Memory B cell (primary cell): ENCODE results near the gene NCBP2.
"Not testable (repeated sequence)": the region's sequence is repeated elsewhere in the genome, so short reads cannot be mapped to it uniquely, and the experiment has no call there.

ENCODE experiments used
- ATAC-seq: fragments of 150-1000 bp; cut with Tn5 transposase; 2 replicates; pipeline ENCODE4 v1.10.0; 2021; ENCODE audit warnings: low read depth, mild to moderate bottlenecking, moderate library complexity
- DNase-seq, 2 donors: peaks; one replicate each; pipeline ENCODE4 v3.0.0; 2022; ENCODE audit warnings: low spot score in 2 of 2
- H3K27ac Mint-ChIP-seq: one replicate; pipeline ENCODE4 v1.8.0; 2022; ENCODE audit warnings: mild to moderate bottlenecking, moderate library complexity, mixed read lengths
- H3K27me3 Mint-ChIP-seq: one replicate; pipeline ENCODE4 v1.8.0; 2022; ENCODE audit warnings: mixed read lengths
- H3K36me3 Mint-ChIP-seq: one replicate; pipeline ENCODE4 v1.8.0; 2022; ENCODE audit warnings: mild to moderate bottlenecking, mixed read lengths
- H3K4me1 Mint-ChIP-seq: one replicate; pipeline ENCODE4 v1.8.0; 2022; ENCODE audit warnings: mixed read lengths
- H3K4me3 Mint-ChIP-seq: one replicate; pipeline ENCODE4 v1.8.0; 2022; ENCODE audit warnings: mild to moderate bottlenecking, moderate library complexity, mixed read lengths
- H3K9me3 Mint-ChIP-seq: one replicate; pipeline ENCODE4 v1.8.0; 2022; ENCODE audit warnings: mixed read lengths

The NCBP2 gene

DNA sequence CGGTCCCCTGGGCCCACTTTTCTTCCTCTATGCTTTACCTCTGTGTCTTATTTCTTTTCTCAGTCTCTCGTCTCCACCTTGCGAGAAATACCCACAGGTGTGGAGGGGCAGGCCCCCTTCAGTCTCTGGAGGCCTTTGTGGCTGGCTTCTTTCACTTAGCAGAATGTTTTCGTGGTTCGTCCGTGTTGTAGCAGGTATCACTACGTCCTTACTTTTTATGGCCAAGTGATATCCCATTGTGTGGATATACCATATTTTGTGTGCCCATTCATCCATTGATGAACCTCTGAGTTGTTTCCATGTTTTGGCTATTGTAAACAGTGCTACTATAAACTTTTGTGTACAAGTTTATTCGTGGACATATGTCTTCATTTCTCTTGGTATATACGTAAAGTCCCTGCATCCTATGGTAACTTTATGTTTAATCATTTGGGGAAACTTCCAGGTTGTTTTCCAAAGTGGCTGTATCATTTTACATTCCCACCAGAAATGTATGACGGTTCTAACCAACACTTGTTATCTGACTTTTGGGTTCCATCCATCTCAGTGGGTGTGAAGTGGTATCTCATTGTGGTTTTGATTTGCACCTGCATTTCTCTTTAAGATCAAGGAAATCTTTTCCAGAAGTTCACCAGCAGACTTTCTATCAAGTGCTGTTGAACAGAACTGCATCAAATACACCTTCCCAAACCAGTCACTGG lies 20.8 kb upstream of the NCBP2 start:
- DNase-seq (peak in 1 of 2 donors; percentile 25), ATAC-seq (peak; percentile 90)
- Mint-ChIP-seq H3K27ac (peak overlapping the region; percentile 18), H3K27me3 (no peaks in the 10 kb centered on the region), H3K36me3 (no peaks in the 10 kb centered on the region), H3K4me1 (peaks cover 24% of the 10 kb centered on the region), H3K4me3 (peak overlapping the region; percentile 78), H3K9me3 (no peaks in the 10 kb centered on the region)

DNA sequence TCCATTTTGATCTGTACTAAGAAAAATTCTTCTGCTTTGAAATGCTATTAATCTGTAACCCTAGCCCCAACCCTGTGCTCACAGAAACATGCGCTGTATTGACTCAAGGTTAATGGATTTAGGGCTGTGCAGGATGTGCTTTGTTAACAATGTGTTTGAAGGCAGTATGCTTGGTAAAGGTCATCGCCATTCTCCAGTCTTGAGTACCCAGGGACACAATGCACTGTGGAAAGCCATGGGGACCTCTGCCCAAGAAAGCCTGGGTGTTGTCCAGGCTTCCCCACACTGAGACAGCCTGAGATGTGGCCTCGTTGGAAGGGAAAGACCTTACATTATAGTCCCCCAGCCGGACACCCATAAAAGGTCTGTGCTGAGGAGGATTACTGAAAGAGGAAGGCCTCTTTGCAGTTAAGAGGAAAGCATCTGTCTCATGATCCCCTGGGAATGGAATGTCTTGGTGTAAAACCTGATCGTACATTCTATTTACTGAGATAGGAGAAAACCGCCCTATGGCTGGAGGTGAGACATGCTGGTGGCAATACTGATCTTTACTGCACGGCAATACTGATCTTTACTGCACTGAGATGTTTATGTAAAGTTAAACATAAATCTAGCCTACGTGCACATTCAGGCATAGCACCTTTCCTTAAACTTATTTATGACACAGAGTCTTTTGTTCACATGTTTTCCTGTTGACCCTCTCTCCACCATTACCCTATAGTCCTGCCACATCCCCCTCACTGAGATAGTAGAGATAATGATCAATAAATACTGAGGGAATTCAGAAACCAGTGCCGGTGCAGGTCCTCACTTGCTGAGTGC lies 20.0 kb upstream of the NCBP2 start:
- ATAC-seq: peak; percentile 59

DNA sequence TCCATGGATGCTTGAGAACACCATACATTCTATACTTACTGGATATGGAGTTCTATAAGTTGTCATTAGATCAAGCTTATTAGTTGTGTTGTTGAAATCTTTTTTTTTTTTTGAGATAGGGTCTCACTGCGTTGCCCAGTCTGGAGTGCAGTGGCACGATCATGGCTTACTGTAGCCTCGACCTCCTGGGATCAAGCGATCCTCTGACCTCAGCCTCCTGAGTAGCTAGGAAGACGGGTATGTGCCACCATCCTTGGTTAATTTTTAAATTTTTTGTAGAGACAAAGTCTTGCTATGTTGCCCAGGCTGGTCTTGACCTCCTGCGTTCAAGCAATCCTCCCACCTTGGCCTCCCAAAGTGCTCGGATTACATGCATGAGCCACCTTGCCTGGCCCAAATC lies 12.5 kb upstream of the NCBP2 start:
- no peaks in the 10 kb centered on the region for H3K27me3 Mint-ChIP-seq
- H3K4me1 Mint-ChIP-seq: no peaks in the 10 kb centered on the region
- no peak overlapping the region for H3K4me3 Mint-ChIP-seq
- H3K27ac Mint-ChIP-seq: no peak overlapping the region
- H3K9me3 Mint-ChIP-seq: no peaks in the 10 kb centered on the region
- ATAC-seq (no peak), DNase-seq (no peak)
- no peaks in the 10 kb centered on the region for H3K36me3 Mint-ChIP-seq

More for the DNA sequence above, 20.0 kb upstream of the NCBP2 start:
- Mint-ChIP-seq H3K27me3 (no peaks in the 10 kb centered on the region), H3K4me3 (peak overlapping the region; percentile 78), H3K36me3 (no peaks in the 10 kb centered on the region), H3K27ac (peak overlapping the region; percentile 18), H3K4me1 (peaks cover 22% of the 10 kb centered on the region), H3K9me3 (no peaks in the 10 kb centered on the region)
- no peak for DNase-seq

DNA sequence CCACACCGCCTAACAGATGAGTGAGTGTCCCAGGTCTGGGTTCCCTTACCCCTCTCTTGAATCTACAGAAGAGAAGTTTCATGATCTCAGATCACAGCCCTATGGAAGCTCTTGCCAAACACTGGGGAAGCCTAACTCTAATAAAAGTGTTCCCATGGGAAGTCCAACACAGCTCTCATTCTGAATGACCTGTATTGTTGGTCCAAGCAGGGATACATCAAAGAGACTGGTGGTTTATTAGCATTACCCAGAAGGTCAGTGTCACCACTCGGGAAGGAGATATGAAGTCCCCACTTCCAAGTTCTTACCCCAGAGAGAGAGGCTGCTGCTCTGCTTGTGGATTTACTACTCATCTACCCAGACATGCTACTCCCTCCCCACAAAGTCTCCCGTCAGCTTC lies 9.0 kb upstream of the NCBP2 start:
- no peak overlapping the region for H3K27ac Mint-ChIP-seq
- H3K27me3 Mint-ChIP-seq: no peaks in the 10 kb centered on the region
- H3K36me3 Mint-ChIP-seq: no peaks in the 10 kb centered on the region
- ATAC-seq (no peak), DNase-seq (no peak)
- no peaks in the 10 kb centered on the region for H3K9me3 Mint-ChIP-seq
- H3K4me1 Mint-ChIP-seq: peaks cover 4% of the 10 kb centered on the region
- no peak overlapping the region for H3K4me3 Mint-ChIP-seq

DNA sequence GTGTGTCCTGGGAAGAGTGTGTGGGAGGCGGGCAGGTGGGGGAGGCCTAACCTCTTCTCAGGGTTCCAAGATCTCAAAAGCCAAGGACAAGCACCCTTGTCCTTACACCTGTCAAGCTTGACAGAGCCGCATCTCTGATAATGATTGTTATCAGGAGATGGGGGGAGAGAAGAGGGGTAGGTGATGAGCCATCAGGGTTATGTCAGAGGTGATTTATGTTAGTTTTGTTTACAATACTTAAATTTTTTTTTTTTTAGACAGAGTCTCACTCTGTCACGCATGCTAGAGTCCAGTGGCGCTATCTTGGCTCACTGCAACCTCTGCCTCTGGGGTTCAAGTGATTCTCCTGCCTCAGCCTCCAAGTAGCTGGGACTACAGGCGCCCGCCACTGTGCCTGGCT lies 7.4 kb upstream of the NCBP2 start:
- no peak for DNase-seq
- H3K4me3 Mint-ChIP-seq: no peak overlapping the region
- peaks cover 5% of the 10 kb centered on the region for H3K4me1 Mint-ChIP-seq
- ATAC-seq: no peak
- no peaks in the 10 kb centered on the region for H3K27me3 Mint-ChIP-seq
- no peaks in the 10 kb centered on the region for H3K36me3 Mint-ChIP-seq
- no peak overlapping the region for H3K27ac Mint-ChIP-seq
- H3K9me3 Mint-ChIP-seq: no peaks in the 10 kb centered on the region

DNA sequence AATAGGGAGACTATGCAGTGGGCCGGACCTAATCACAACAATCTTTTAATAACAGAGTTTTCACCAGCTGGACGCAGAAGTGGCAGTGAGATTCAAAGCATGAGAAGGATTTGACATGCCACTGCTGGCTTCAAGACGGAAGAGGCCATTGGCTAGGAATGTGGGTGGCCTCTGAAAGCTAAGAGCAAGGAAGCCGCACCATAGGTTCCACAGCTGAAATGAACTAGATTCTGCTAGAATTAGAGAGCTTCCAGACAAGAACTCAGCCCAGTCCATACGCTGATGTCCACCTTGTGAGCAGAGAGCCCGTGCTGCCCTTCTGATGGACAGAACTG lies 6.9 kb upstream of the NCBP2 start:
- Mint-ChIP-seq H3K27me3 (no peaks in the 10 kb centered on the region), H3K4me3 (no peak overlapping the region), H3K36me3 (no peaks in the 10 kb centered on the region), H3K4me1 (peaks cover 10% of the 10 kb centered on the region), H3K27ac (no peak overlapping the region), H3K9me3 (no peaks in the 10 kb centered on the region)
- DNase-seq (no peak), ATAC-seq (no peak)

DNA sequence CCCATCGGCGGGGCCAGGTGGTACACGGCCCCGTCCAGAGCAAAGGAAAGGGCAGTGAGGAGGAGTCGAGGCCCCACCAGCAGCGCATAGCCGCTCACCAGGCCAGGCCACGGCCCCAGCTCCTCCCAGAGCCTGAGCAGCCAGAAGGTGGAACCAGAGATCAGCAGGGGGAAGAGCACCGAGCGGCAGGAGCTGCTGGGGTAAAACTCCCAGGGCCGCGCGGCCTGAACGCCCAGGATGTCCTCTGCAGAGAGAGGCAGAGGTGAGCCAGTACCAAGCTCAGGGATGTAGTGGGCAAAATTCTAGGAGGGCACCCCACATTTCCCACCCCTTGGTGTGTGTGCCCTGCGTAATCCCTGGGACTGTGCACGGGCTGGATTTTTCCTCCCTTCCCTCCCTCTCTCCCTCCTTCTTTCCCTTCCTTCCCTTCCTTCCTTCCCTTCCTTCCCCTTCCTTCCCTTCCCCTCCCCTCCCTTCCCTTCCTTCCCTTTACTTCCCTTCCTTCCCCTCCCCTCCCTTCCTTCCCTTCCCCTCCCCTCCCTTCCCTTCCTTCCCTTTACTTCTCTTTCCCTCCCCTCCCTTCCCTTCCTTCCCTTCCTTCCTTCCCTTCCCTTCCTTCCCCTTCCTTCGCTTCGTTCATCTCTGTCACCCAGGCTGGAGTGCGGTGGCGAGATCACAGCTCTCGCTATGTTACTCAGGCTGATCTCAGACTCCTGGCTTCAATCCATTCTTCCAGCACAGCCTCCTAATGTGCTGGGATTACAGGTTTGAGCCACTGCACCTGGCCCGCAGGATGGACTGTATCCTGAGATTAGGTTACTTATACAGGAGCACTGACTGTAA lies 6.3 kb upstream of the NCBP2 start:
- H3K4me3 Mint-ChIP-seq: no peak overlapping the region
- H3K27ac Mint-ChIP-seq: no peak overlapping the region
- no peaks in the 10 kb centered on the region for H3K27me3 Mint-ChIP-seq

DNA sequence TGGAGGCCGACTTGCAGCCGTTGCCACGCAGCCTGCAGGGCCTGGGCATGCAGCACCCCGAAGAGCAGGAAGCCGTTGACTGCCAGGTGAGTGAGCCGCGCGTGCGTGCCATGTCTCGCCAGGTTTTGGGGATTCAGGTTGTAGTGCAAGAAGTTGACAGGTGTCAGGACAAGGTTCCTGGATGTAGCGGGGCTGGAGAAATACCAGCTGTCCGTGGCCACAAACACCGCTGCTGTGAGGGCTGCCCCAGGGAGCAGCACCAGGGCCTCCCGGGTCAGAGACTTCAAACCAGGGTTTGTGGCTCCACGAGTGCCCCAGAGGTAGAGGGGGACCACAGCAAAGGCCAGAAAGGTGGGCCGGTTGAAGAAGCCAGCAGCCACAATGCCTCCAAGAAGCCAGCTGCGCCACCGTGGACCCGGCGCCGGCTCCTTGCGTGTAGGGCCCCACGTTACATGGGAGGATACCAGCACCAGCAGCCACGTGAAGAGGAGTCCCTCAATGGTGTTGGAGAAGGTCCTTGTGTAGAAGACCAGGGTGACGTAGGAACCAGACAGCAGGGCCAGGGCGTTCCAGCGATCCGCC lies 5.6 kb upstream of the NCBP2 start:
- no peaks in the 10 kb centered on the region for H3K9me3 Mint-ChIP-seq
- no peaks in the 10 kb centered on the region for H3K27me3 Mint-ChIP-seq
- peaks cover 18% of the 10 kb centered on the region for H3K4me1 Mint-ChIP-seq
- H3K4me3 Mint-ChIP-seq: no peak overlapping the region
- ATAC-seq: no peak
- no peaks in the 10 kb centered on the region for H3K36me3 Mint-ChIP-seq
- no peak overlapping the region for H3K27ac Mint-ChIP-seq
- DNase-seq: no peak

More for the DNA sequence above, 6.3 kb upstream of the NCBP2 start:
- Mint-ChIP-seq H3K4me1 (peaks cover 11% of the 10 kb centered on the region), H3K36me3 (no peaks in the 10 kb centered on the region), H3K9me3 (no peaks in the 10 kb centered on the region)
- no peak for ATAC-seq
- no peak for DNase-seq

DNA sequence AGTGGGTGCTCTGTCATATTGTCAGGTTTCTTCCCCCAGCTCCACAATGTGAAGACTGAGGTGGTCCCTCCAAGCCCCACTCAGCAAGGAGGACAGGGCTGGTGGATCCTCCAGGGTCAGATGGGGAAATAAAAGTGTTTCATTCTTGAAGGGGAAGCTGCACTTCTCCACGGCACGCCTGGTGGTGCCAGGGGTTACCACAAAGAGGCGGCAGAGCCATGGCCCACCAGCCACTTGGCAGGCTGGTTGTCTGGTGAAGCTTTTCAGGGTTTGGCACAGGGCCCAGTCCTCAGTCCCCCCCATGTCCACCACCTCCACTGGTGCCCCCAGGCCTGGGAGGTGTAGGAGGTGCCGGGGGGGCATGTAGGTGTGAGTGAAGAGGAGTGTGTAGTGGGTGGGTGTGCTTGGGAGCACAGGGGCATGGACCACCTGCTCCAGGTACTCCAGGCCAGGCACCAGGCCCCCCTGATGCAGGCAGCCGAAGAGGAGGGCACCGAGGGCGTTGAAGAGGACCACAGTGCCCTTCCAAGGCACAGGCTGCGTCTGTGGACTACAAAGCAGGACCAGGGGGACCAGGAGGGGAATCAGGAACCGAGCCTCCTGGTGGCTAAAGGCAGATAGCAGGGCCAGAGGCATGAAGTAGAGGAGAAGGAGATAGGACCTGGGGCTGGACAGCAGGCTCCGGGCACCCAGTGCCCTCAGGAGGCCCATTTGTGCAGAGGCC lies 5.0 kb upstream of the NCBP2 start:
- no peak overlapping the region for H3K27ac Mint-ChIP-seq
- H3K27me3 Mint-ChIP-seq: no peaks in the 10 kb centered on the region
- no peaks in the 10 kb centered on the region for H3K36me3 Mint-ChIP-seq
- ATAC-seq (no peak), DNase-seq (no peak)
- H3K9me3 Mint-ChIP-seq: no peaks in the 10 kb centered on the region
- H3K4me3 Mint-ChIP-seq: no peak overlapping the region
- peaks cover 18% of the 10 kb centered on the region for H3K4me1 Mint-ChIP-seq

DNA sequence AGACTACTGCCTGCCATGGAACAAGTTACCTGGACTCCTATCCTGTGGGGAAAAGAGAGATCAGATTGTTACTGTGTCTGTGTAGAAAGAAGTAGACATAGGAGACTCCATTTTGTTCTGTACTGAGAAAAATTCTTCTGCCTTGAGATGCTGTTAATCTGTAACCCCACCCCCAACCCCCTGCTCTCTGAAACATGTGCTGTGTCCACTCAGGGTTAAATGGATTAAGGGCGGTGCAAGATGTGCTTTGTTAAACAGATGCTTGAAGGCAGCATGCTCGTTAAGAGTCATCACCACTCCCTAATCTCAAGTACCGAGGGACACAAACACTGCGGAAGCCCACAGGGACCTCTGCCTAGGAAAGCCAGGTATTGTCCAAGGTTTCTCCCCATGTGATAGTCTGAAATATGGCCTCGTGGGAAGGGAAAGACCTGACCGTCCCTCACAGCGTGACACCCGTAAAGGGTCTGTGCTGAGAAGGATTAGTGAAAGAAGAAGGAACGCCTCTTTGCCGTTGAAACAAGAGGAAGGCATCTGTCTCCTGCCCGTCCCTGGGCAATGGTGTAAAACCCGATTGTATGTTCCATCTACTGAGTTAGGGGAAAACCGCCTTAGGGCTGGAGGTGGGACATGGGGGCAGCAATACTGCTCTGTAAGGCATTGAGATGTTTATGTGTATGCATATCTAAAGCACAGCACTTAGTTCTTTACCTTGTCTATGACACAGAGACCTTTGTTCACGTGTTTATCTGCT lies 1.9 kb upstream of the NCBP2 start:
- not testable (repeated sequence) for DNase-seq, H3K27ac Mint-ChIP-seq, H3K36me3 Mint-ChIP-seq, H3K27me3 Mint-ChIP-seq, ATAC-seq, H3K9me3 Mint-ChIP-seq
- Mint-ChIP-seq H3K4me3 (peak overlapping the region; percentile 14), H3K4me1 (peaks cover 38% of the 10 kb centered on the region)

DNA sequence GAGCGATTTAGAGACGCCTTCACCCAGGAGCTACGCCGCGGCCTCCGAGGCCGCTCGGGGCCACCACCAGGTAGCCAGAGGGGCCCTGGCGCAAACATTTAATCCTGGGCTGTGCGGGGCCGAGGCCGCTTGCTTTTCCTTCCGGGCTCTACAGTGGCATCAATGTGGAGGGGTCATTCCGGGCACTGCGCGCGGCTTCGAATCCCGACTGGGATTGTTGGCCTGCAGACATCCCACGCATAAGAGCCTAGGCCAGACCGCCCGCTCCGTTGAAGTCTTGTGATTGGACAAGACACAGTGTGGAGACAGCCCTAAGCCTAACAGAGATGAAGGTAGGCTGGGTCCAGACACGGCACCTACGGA lies 568 bp upstream of the NCBP2 start:
- Mint-ChIP-seq H3K9me3 (no peaks in the 10 kb centered on the region), H3K27me3 (no peaks in the 10 kb centered on the region), H3K27ac (peak overlapping the region; percentile 94), H3K4me3 (peak overlapping the region; percentile 94), H3K36me3 (peaks cover 5% of the 10 kb centered on the region), H3K4me1 (peaks cover 38% of the 10 kb centered on the region)
- ATAC-seq (no peak), DNase-seq (no peak)

DNA sequence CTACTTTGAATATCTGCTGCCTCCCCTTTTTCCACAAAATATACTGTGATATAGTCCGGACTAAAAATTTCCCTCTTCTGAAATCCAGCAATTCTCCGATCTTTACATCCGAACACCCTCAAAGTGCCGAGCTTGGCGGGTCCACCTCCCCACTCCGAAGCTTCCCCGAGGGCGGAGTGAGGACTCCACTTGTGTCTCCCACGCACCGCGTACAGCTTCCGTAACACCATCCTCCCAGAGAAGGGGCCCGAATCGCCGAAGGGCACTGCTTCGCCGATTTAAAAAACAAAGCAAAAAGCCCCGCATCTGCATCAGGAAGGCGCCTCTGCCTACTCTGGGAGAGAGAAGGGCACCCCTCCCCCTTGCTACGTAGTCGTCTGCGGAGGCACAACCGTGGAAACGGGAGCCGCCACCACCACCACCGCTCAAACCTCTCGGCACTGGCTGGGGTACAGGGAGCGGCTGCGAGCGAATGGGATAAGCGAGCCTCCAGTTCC lies 551 bp downstream of the NCBP2 start:
- peak overlapping the region; percentile 94 for H3K4me3 Mint-ChIP-seq
- no peaks in the 10 kb centered on the region for H3K9me3 Mint-ChIP-seq
- peaks cover 37% of the 10 kb centered on the region for H3K4me1 Mint-ChIP-seq
- H3K27me3 Mint-ChIP-seq: no peaks in the 10 kb centered on the region
- ATAC-seq (peak; percentile 28), DNase-seq (peak; percentile 37 to 64)
- H3K36me3 Mint-ChIP-seq: peaks cover 10% of the 10 kb centered on the region
- H3K27ac Mint-ChIP-seq: peak overlapping the region; percentile 94

DNA sequence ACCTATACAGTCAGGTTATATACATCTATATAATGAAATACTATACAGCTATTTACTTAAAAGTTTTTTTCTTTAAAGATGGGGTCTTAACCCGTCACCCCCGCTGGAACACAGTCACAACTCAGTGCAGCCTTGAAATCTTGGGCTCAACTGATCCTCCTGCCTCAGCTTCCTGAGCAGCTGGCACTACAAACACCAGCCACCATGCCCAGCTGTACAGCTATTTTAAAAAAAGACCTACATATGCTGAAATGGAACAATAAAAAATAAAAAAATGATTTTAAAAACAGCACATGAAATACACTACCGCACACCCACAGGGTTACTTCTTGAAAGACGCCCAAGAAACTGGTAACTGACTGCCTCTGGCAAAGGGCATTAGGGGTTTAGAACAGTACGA lies 3.8 kb downstream of the NCBP2 start:
- Mint-ChIP-seq H3K4me3 (no peak overlapping the region), H3K27ac (no peak overlapping the region), H3K4me1 (peaks cover 25% of the 10 kb centered on the region), H3K36me3 (peaks cover 22% of the 10 kb centered on the region), H3K9me3 (no peaks in the 10 kb centered on the region), H3K27me3 (no peaks in the 10 kb centered on the region)
- no peak for DNase-seq
- no peak for ATAC-seq
